GM19397 (cell line): ENCODE results near the gene HMX3.
"Not testable (repeated sequence)": the region's sequence is repeated elsewhere in the genome, so short reads cannot be mapped to it uniquely, and the experiment has no call there.

Experiments used
- ATAC-seq: cut with Tn5 transposase; IDR thresholded peaks from one replicate; pipeline ENCODE4 v1.9.1; 2021; ENCODE audit warnings: mild to moderate bottlenecking, moderate library complexity; ENCODE audit not compliant: unreplicated experiment

HMX3 gene

GRCh38 chr10:123170961-123171360, 35.2 kb downstream of the HMX3 start:
- ATAC-seq: no peak

- not testable (repeated sequence) for ATAC-seq
These were observed 35.8 kb downstream of the HMX3 start for GRCh38 chr10:123171616-123172015.

- ATAC-seq: no peak
These were observed 39.9 kb downstream of the HMX3 start for GRCh38 chr10:123175389-123176387.

GRCh38 chr10:123178390-123178789, 42.6 kb downstream of the HMX3 start:
- not testable (repeated sequence) for ATAC-seq

GRCh38 chr10:123180101-123181090, 44.6 kb downstream of the HMX3 start:
- no peak for ATAC-seq

GRCh38 chr10:123183724-123184123, 48.0 kb downstream of the HMX3 start:
- ATAC-seq: no peak

- ATAC-seq: no peak
These were observed 52.0 kb downstream of the HMX3 start for GRCh38 chr10:123187781-123188180.
